AG04450 (cell line): ENCODE measurements around the gene PRKAG2. TPM values are rescaled to one million over a fixed set of nuclear protein-coding genes. Genes with fewer than 3 reads are reported as not detected.

Experiments
- CTCF ChIA-PET: fragments of 300-600, 350-600 bp; formaldehyde crosslinking; extraction: SDS; loops from one replicate; lab custom pipeline; 2022; ENCODE audit warnings: antibody characterized with exemption, inconsistent platforms; lab: Charles Lee
- POLR2A ChIA-PET: fragments of 350-600 bp; formaldehyde crosslinking; extraction: SDS; loops from one replicate; lab custom pipeline; 2021; ENCODE audit warnings: antibody characterized with exemption, inconsistent platforms; lab: Yijun Ruan, JAX
- DNase-seq: peaks from one replicate; pipeline ENCODE4 v3.0.0-alpha.2; 2011; ENCODE audit warnings: low read depth, low spot score
- H3K27ac ChIP-seq: one replicate; pipeline ENCODE4 v1.5.1; 2012; ENCODE audit warnings: low read depth, low read length, control low read depth
- H3K27me3 ChIP-seq: one replicate; pipeline ENCODE4 v1.6.0; 2012; ENCODE audit warnings: low read length; ENCODE audit not compliant: control insufficient read depth, insufficient read depth
- H3K4me3 ChIP-seq: 2 replicates; pipeline ENCODE4 v1.5.1; 2011; ENCODE audit warnings: mild to moderate bottlenecking, low read depth, low read length, control low read depth
- H3K9me3 ChIP-seq: 2 replicates; pipeline ENCODE4 v1.5.1; 2012; ENCODE audit warnings: low read length; ENCODE audit not compliant: control insufficient read depth, insufficient read depth
- polyA plus RNA-seq: library from polyadenylated mRNA; depleted of rRNA; stranded (reverse); fragments of >200 nt; gene quantifications from 2 replicates; pipeline ENCODE4 v1.2.3, GENCODE V29; 2011
- TF ChIP-seq, protein P1 (sequence below): IDR thresholded peaks from 2 replicates; pipeline ENCODE4 v1.5.1; 2011; ENCODE audit warnings: low read depth, low read length, control low read depth, inconsistent platforms

Gene PRKAG2
- polyA plus RNA-seq, 1 experiment: 45.0 TPM

DNA sequence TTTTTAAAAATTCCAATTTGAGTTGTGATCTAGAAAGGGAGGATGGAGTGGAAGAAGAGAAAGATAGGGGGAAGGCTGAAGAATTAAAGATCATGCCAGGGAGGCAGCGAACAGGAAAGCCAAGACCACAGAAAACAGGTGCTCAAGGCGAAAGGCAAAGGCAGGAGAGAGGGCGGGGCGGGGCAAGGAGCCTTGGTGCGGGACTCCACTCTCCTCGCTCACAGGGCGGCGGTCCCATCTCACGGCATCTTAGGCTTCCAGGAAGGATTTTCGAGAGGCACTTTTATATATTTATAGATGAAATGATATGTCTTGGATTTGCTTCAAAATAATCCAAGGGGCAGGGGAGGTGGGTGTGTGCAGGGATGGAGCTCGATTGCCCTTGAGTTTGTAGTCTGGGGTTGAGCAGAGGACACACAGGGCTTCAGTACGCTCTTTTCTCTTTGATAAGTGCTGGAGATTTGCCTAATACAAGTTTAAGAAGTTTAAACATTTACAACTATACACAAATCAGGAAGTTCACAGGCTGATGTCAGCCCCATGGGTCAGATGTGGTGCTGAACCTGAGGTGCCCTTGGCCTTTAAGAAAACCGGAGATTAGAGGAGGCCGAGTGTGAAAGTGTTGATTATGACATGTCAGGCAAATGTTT, 161.1 kb downstream of the PRKAG2 start:
- ChIA-PET POLR2A (no interaction called here), CTCF (no interaction called here)
- H3K27me3 ChIP-seq: no peaks in the 10 kb centered on the region
- no peak for DNase-seq
- peaks cover 3% of the 10 kb centered on the region; the same call in 1 of the 2 replicates for H3K9me3 ChIP-seq
- H3K27ac ChIP-seq: no peak overlapping the region
- TF ChIP-seq, protein P1, sequence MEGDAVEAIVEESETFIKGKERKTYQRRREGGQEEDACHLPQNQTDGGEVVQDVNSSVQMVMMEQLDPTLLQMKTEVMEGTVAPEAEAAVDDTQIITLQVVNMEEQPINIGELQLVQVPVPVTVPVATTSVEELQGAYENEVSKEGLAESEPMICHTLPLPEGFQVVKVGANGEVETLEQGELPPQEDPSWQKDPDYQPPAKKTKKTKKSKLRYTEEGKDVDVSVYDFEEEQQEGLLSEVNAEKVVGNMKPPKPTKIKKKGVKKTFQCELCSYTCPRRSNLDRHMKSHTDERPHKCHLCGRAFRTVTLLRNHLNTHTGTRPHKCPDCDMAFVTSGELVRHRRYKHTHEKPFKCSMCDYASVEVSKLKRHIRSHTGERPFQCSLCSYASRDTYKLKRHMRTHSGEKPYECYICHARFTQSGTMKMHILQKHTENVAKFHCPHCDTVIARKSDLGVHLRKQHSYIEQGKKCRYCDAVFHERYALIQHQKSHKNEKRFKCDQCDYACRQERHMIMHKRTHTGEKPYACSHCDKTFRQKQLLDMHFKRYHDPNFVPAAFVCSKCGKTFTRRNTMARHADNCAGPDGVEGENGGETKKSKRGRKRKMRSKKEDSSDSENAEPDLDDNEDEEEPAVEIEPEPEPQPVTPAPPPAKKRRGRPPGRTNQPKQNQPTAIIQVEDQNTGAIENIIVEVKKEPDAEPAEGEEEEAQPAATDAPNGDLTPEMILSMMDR: no peak
- H3K4me3 ChIP-seq: no peak overlapping the region

DNA sequence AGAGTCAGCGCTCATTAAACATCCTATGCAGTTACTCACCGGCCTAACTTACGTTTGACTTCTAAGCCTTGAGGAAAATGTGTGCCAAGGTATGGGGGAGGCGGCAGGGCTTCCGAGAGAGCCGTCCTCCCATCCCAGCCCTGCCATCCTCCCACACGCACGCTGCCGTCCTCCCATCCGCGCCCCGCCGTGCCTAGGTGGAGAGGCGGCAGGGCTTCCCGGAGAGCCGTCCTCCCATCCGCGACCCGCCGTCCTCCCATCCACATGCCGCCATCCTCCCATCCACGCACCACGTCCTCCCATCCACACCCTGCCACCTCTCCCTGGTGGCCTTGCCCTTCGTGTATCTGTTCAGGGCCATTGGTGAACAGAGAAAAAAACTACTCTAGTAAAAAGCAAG, 162.7 kb downstream of the PRKAG2 start:
- TF ChIP-seq, protein P1: no peak
- POLR2A ChIA-PET: no interaction called here
- no peak for DNase-seq
- no peak overlapping the region for H3K27ac ChIP-seq
- H3K4me3 ChIP-seq: no peak overlapping the region
- no peaks in the 10 kb centered on the region for H3K27me3 ChIP-seq
- H3K9me3 ChIP-seq: peaks cover 3% of the 10 kb centered on the region; the same call in 1 of the 2 replicates
- CTCF ChIA-PET: interaction anchor here (0.8 to 1.3 kb wide), 3 partner anchors 8 to 45 kb away, joined by 3 to 6 read pairs (median 5); no protein-coding TSS in a partner anchor

DNA sequence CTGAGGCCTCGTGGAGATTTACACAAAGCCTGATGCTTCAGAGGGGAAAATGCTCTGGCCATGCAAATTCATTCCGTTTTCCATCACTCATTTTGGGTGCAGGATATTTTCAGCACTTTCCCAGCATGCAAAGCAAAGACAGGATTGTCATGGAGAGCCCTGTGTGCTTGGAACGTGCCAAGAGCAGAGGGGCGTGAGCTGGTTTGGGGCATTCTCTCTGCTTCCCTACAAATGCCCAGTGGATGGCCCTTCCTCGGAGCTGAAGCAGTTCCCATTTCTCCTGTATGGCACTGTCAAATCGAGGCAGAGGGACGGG, 164.1 kb downstream of the PRKAG2 start:
- H3K4me3 ChIP-seq: no peak overlapping the region
- no peaks in the 10 kb centered on the region; the same call in 1 of the 2 replicates for H3K9me3 ChIP-seq
- TF ChIP-seq, protein P1: no peak
- H3K27ac ChIP-seq: no peak overlapping the region
- POLR2A ChIA-PET: no interaction called here
- H3K27me3 ChIP-seq: no peaks in the 10 kb centered on the region
- CTCF ChIA-PET: no interaction called here
- no peak for DNase-seq

DNA sequence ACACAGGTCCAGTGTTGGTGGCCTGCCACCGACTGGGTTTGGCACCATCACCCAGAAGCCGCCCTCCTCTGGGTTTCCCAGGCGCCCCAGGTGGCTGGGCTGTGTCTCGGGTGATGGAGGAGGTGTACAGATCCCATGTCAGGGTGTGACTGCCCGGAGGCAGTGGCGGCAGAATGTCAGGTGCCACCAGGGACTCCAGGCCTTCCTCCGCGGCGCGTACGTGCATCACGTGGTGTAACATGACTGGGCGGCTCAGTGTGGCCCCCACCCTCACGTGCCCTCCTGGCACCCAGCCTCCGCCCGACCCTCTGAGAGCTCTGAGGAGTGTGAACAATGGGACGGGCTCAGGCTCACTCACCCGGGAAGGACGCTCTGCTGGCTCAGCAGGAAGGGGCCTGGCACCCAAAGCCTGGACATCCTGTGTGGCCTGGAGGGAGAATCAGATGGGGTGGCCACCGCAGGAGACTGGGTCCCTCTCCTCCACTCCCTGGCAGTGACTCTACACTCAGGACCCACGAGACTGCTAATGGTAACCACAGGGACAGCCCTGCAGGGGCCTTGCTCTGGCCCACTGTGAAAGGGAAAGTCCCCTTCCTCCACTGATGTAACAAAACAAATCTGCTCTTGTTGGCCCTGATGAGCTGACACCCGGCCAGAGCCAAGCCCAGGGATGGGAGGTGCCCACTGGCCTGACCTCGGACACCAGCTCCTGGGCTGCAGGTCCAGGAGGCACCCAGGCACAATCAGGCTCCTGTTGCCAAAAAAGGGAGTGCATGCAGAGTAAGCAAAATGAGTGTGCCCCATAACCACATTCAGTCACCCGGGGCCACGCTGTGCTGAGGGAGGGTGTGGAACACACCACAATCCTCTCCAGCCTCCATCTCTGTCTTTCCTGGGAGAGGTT, 164.8 kb downstream of the PRKAG2 start:
- TF ChIP-seq, protein P1: no peak
- Histone ChIP-seq H3K9me3 (no peaks in the 10 kb centered on the region; the same call in 1 of the 2 replicates), H3K27ac (no peak overlapping the region), H3K27me3 (no peaks in the 10 kb centered on the region), H3K4me3 (no peak overlapping the region)
- ChIA-PET POLR2A (no interaction called here), CTCF (no interaction called here)
- no peak for DNase-seq

DNA sequence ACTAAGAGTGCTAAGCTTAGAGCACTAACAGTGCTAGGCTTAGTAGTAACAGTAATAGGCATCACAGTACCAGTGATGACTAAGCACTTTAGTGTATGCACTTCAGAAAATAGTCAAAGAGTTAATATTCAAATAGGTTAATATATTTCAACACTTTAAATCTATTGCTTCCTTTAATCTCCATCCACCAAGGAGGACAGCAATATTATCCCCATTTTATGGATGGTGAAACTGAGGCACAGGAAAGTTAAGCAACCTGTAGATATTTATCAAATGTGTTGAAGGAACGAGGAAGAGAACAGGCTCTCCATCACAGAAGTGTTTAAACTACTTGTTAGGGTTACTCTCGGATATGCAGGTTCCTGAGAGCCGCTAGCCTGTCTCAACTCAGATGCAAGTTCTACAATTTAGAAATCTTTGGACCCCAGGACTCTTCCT, 165.5 kb downstream of the PRKAG2 start:
- TF ChIP-seq, protein P1: no peak
- DNase-seq: no peak
- H3K9me3 ChIP-seq: no peaks in the 10 kb centered on the region; the same call in 1 of the 2 replicates
- H3K27me3 ChIP-seq: no peaks in the 10 kb centered on the region
- H3K27ac ChIP-seq: no peak overlapping the region
- ChIA-PET POLR2A (no interaction called here), CTCF (no interaction called here)
- no peak overlapping the region for H3K4me3 ChIP-seq
